ENCODE data around the gene FOXJ3. TPM values are rescaled to one million over a fixed set of nuclear protein-coding genes. Genes with fewer than 3 reads are reported as not detected.

FOXJ3 gene
- total and polyA plus RNA-seq, 8 donors, result 6.8 to 25.5 (median 20.2) TPM

- intact Hi-C loops (cut with DNase I), result loop anchor here in 1 of 3 donors (10.0 kb wide), 1 partner anchor 155 kb away; the partner anchor contains the start of gene FOXJ3
- ATAC-seq (no peak), DNase-seq (no peak), FAIRE-seq (no peak)
- TF ChIP-seq CTCF (IDR thresholded peaks at IDR 0.05), result no peak
- Histone ChIP-seq H3K9me3 (no peaks in the 10 kb centered on the region), H3K4me3 (no peak overlapping the region), H3K4me1 (peaks cover 0 to 5% (median 0%) of the 10 kb centered on the region in 3 donors), H3K27me3 (no peaks in the 10 kb centered on the region), H3K36me3 (peaks cover 0 to 9% (median 0%) of the 10 kb centered on the region in 3 donors), H3K27ac (no peak overlapping the region)
- 80 to 81% methylated on average over 4 of the region's 4 CpGs for WGBS, 2 donors
Measured at GRCh38 chr1:42179900-42180329, 155.1 kb downstream of the FOXJ3 start.

- TF ChIP-seq CTCF (IDR thresholded peaks at IDR 0.05), result no peak
- peaks cover 0 to 5% (median 0%) of the 10 kb centered on the region in 3 donors for H3K4me1 ChIP-seq
- FAIRE-seq, result no peak
- no peak for DNase-seq
- intact Hi-C loops (cut with DNase I), result loop anchor here in 1 of 3 donors (10.0 kb wide), 1 partner anchor 156 kb away; the partner anchor contains the start of gene FOXJ3
- H3K36me3 ChIP-seq, result peaks cover 0 to 9% (median 0%) of the 10 kb centered on the region in 3 donors
- H3K27ac ChIP-seq, result no peak overlapping the region
- no peak overlapping the region for H3K4me3 ChIP-seq
- no peaks in the 10 kb centered on the region for H3K27me3 ChIP-seq
- 9 to 11% methylated on average over 2 of the region's 2 CpGs for WGBS, 2 donors
- no peaks in the 10 kb centered on the region for H3K9me3 ChIP-seq
- peak in 1 of 4 donors; percentile 24 for ATAC-seq
Measured at GRCh38 chr1:42179275-42179674, 155.8 kb downstream of the FOXJ3 start.

- H3K4me3 ChIP-seq, result no peak overlapping the region
- intact Hi-C loops (cut with DNase I), result loop anchor here in 1 of 3 donors (10.0 kb wide), 1 partner anchor 157 kb away; the partner anchor contains the start of gene FOXJ3
- peaks cover 0 to 9% (median 0%) of the 10 kb centered on the region in 3 donors for H3K36me3 ChIP-seq
- 39 to 44% methylated on average over 3 of the region's 3 CpGs for WGBS, 2 donors
- no peaks in the 10 kb centered on the region for H3K9me3 ChIP-seq
- H3K27ac ChIP-seq, result no peak overlapping the region
- no peak for ATAC-seq
- DNase-seq, result no peak
- H3K4me1 ChIP-seq, result peaks cover 6 to 14% (median 7%) of the 10 kb centered on the region in 3 donors
- TF ChIP-seq CTCF (IDR thresholded peaks at IDR 0.05), result no peak
- no peaks in the 10 kb centered on the region for H3K27me3 ChIP-seq
- no peak for FAIRE-seq
Measured at GRCh38 chr1:42178249-42178648, 156.8 kb downstream of the FOXJ3 start.

GRCh38 chr1:42177541-42177981, 157.5 kb downstream of the FOXJ3 start:
- Histone ChIP-seq H3K36me3 (peaks cover 0 to 9% (median 0%) of the 10 kb centered on the region in 3 donors), H3K4me3 (no peak overlapping the region), H3K9me3 (no peaks in the 10 kb centered on the region), H3K4me1 (peaks cover 13 to 20% (median 14%) of the 10 kb centered on the region in 3 donors), H3K27ac (no peak overlapping the region), H3K27me3 (no peaks in the 10 kb centered on the region)
- no peak for TF ChIP-seq CTCF (IDR thresholded peaks at IDR 0.05)
- no peak for DNase-seq
- ATAC-seq, result peak in 1 of 4 donors; percentile 13
- no peak for FAIRE-seq
- WGBS, 2 donors, result 56 to 57% methylated on average over 6 of the region's 6 CpGs
- intact Hi-C loops (cut with DNase I), result loop anchor here in 1 of 3 donors (10.0 kb wide), 1 partner anchor 157 kb away; the partner anchor contains the start of gene FOXJ3
